Activated CD4-positive, alpha-beta memory T cell treated with anti-CD3 and anti-CD28 coated beads, Interleukin-2, amount 10 ng/mL, durations not matched to agents 7 days and 5 days (primary cell): Measurements from ENCODE around the gene C17orf50. TPM values are rescaled to one million over a fixed set of nuclear protein-coding genes. Genes with fewer than 3 reads are reported as not detected.

Source experiments
- CTCF ChIA-PET: fragments of 350-600 bp; sonication (Branson Sonifier 250); formaldehyde crosslinking; loops from one replicate; lab custom pipeline; 2021; ENCODE audit warnings: antibody characterized with exemption, inconsistent platforms; lab: Charles Lee
- POLR2A ChIA-PET: fragments of 350-600 bp; sonication (Branson Sonifier 250); formaldehyde crosslinking; loops from one replicate; lab custom pipeline; 2021; ENCODE audit warnings: antibody characterized with exemption; lab: Charles Lee
- DNase-seq: peaks from one replicate; pipeline ENCODE4 v3.0.0-alpha.2; 2020
- H3K27ac Mint-ChIP-seq: one replicate; pipeline ENCODE4 v1.8.0; 2021; ENCODE audit warnings: mild to moderate bottlenecking, mixed read lengths
- H3K27me3 Mint-ChIP-seq: one replicate; pipeline ENCODE4 v1.8.0; 2021; ENCODE audit warnings: mixed read lengths
- H3K36me3 Mint-ChIP-seq: one replicate; pipeline ENCODE4 v1.8.0; 2021; ENCODE audit warnings: low read depth, mixed read lengths
- H3K4me1 Mint-ChIP-seq: one replicate; pipeline ENCODE4 v1.8.0; 2021; ENCODE audit warnings: mixed read lengths
- H3K4me3 Mint-ChIP-seq: one replicate; pipeline ENCODE4 v1.8.0; 2021; ENCODE audit warnings: mild to moderate bottlenecking, mixed read lengths
- H3K9me3 Mint-ChIP-seq: one replicate; pipeline ENCODE4 v1.8.0; 2021; ENCODE audit warnings: mixed read lengths
- total RNA-seq, 2 experiments: library from RNA; stranded (reverse); gene quantifications; one replicate each; pipeline ENCODE4 v1.2.3, GENCODE V29; 2021

The C17orf50 gene
- not detected for total RNA-seq

- H3K27ac Mint-ChIP-seq = no peak within 1 kb of the TSS
- POLR2A ChIA-PET = interaction anchor here (1.4 kb wide), 1 partner anchor 50 kb away, joined by 3 read pairs; no protein-coding TSS in a partner anchor
- CTCF ChIA-PET = interaction anchor here (12.7 kb wide), 1 partner anchor 47 kb away, joined by 286 read pairs; the partner anchor contains the start of gene TAF15
Measured at GRCh38 chr17:35760587-35760986, at the start of gene C17orf50. TSS of gene C17orf50 (plus strand) at chr17:35760887. CDS start at chr17:35760942, 55 bp downstream.

GRCh38 chr17:35710950-35711349 is 49.7 kb upstream of the C17orf50 start:
- Mint-ChIP-seq H3K4me1 (peaks cover 14% of the 10 kb centered on the region), H3K36me3 (peaks cover 24% of the 10 kb centered on the region), H3K9me3 (no peaks in the 10 kb centered on the region), H3K27me3 (no peaks in the 10 kb centered on the region), H3K4me3 (no peak overlapping the region), H3K27ac (no peak overlapping the region)
- CTCF ChIA-PET = interaction anchor here (2.4 kb wide), 1 partner anchor 36 kb away, joined by 6 read pairs; no protein-coding TSS in a partner anchor
- POLR2A ChIA-PET = no interaction called here
- no peak for DNase-seq

More at GRCh38 chr17:35760587-35760986, at the start of gene C17orf50:
- peaks cover 9% of the 10 kb centered on the region for H3K4me1 Mint-ChIP-seq
- no peaks in the 10 kb centered on the region for H3K9me3 Mint-ChIP-seq
- H3K4me3 Mint-ChIP-seq = no peak within 1 kb of the TSS
- H3K36me3 Mint-ChIP-seq = no peaks in the 10 kb centered on the region
- peaks cover 4% of the 10 kb centered on the region for H3K27me3 Mint-ChIP-seq
- no peak for DNase-seq

- CTCF ChIA-PET = no interaction called here
- DNase-seq = no peak
- Mint-ChIP-seq H3K27ac (no peak overlapping the region), H3K4me1 (peaks cover 10% of the 10 kb centered on the region), H3K9me3 (no peaks in the 10 kb centered on the region), H3K27me3 (no peaks in the 10 kb centered on the region), H3K4me3 (no peak overlapping the region), H3K36me3 (peaks cover 28% of the 10 kb centered on the region)
- POLR2A ChIA-PET = interaction anchor here (1.0 kb wide), 1 partner anchor 23 kb away, joined by 3 read pairs; no protein-coding TSS in a partner anchor
Measured at GRCh38 chr17:35713069-35713728, 47.5 kb upstream of the C17orf50 start.

GRCh38 chr17:35714988-35715387 is 45.7 kb upstream of the C17orf50 start:
- H3K36me3 Mint-ChIP-seq = peaks cover 31% of the 10 kb centered on the region
- ChIA-PET POLR2A (no interaction called here), CTCF (no interaction called here)
- H3K4me1 Mint-ChIP-seq = peaks cover 3% of the 10 kb centered on the region
- H3K27ac Mint-ChIP-seq = no peak overlapping the region
- H3K4me3 Mint-ChIP-seq = no peak overlapping the region
- H3K9me3 Mint-ChIP-seq = no peaks in the 10 kb centered on the region
- H3K27me3 Mint-ChIP-seq = no peaks in the 10 kb centered on the region
- DNase-seq = no peak

GRCh38 chr17:35715416-35715815 is 45.3 kb upstream of the C17orf50 start:
- Mint-ChIP-seq H3K36me3 (peaks cover 30% of the 10 kb centered on the region), H3K9me3 (no peaks in the 10 kb centered on the region), H3K27ac (no peak overlapping the region), H3K4me1 (peaks cover 3% of the 10 kb centered on the region), H3K4me3 (no peak overlapping the region), H3K27me3 (no peaks in the 10 kb centered on the region)
- no peak for DNase-seq
- ChIA-PET CTCF (no interaction called here), POLR2A (no interaction called here)

- CTCF ChIA-PET = no interaction called here
Measured at GRCh38 chr17:35716173-35716572, 44.5 kb upstream of the C17orf50 start.

GRCh38 chr17:35716897-35717465 is 43.7 kb upstream of the C17orf50 start:
- CTCF ChIA-PET = interaction anchor here (1.7 to 2.2 kb wide), 2 partner anchors 30 to 47 kb away, joined by 6 to 8 read pairs; no protein-coding TSS in a partner anchor
- Mint-ChIP-seq H3K9me3 (no peaks in the 10 kb centered on the region), H3K4me3 (no peak overlapping the region), H3K27ac (no peak overlapping the region), H3K27me3 (no peaks in the 10 kb centered on the region), H3K36me3 (peaks cover 21% of the 10 kb centered on the region), H3K4me1 (peaks cover 2% of the 10 kb centered on the region)
- no peak for DNase-seq
- POLR2A ChIA-PET = no interaction called here

More at GRCh38 chr17:35716173-35716572, 44.5 kb upstream of the C17orf50 start:
- H3K4me1 Mint-ChIP-seq = peaks cover 3% of the 10 kb centered on the region
- H3K36me3 Mint-ChIP-seq = peaks cover 27% of the 10 kb centered on the region
- no peaks in the 10 kb centered on the region for H3K9me3 Mint-ChIP-seq
- POLR2A ChIA-PET = no interaction called here
- no peak overlapping the region for H3K27ac Mint-ChIP-seq
- no peak for DNase-seq
- no peak overlapping the region for H3K4me3 Mint-ChIP-seq
- no peaks in the 10 kb centered on the region for H3K27me3 Mint-ChIP-seq

- H3K4me1 Mint-ChIP-seq = no peaks in the 10 kb centered on the region
- peaks cover 21% of the 10 kb centered on the region for H3K36me3 Mint-ChIP-seq
- no peak for DNase-seq
- no peaks in the 10 kb centered on the region for H3K27me3 Mint-ChIP-seq
- H3K4me3 Mint-ChIP-seq = no peak overlapping the region
- no peak overlapping the region for H3K27ac Mint-ChIP-seq
- no peaks in the 10 kb centered on the region for H3K9me3 Mint-ChIP-seq
- ChIA-PET CTCF (interaction anchor here (1.7 to 2.2 kb wide), 2 partner anchors 30 to 47 kb away, joined by 6 to 8 read pairs; no protein-coding TSS in a partner anchor), POLR2A (interaction anchor here (0.7 kb wide), 1 partner anchor 9 kb away, joined by 3 read pairs; no protein-coding TSS in a partner anchor)
Measured at GRCh38 chr17:35717475-35717874, 43.2 kb upstream of the C17orf50 start.

- Mint-ChIP-seq H3K27ac (no peak overlapping the region), H3K9me3 (no peaks in the 10 kb centered on the region), H3K4me1 (no peaks in the 10 kb centered on the region), H3K36me3 (peaks cover 49% of the 10 kb centered on the region), H3K4me3 (no peak overlapping the region), H3K27me3 (no peaks in the 10 kb centered on the region)
- DNase-seq = no peak
- CTCF ChIA-PET = interaction anchor here (1.3 to 1.9 kb wide), 2 partner anchors 23 to 40 kb away, joined by 4 read pairs; no protein-coding TSS in a partner anchor
- POLR2A ChIA-PET = no interaction called here
Measured at GRCh38 chr17:35723735-35724134, 37.0 kb upstream of the C17orf50 start.

- Mint-ChIP-seq H3K27me3 (no peaks in the 10 kb centered on the region), H3K4me1 (no peaks in the 10 kb centered on the region), H3K27ac (no peak overlapping the region), H3K9me3 (no peaks in the 10 kb centered on the region), H3K4me3 (no peak overlapping the region), H3K36me3 (peaks cover 43% of the 10 kb centered on the region)
- ChIA-PET CTCF (no interaction called here), POLR2A (no interaction called here)
- no peak for DNase-seq
Measured at GRCh38 chr17:35725058-35725457, 35.6 kb upstream of the C17orf50 start.

GRCh38 chr17:35725802-35726126 is 34.9 kb upstream of the C17orf50 start:
- peaks cover 4% of the 10 kb centered on the region for H3K27me3 Mint-ChIP-seq
- no peak for DNase-seq
- H3K4me3 Mint-ChIP-seq = no peak overlapping the region
- peaks cover 42% of the 10 kb centered on the region for H3K36me3 Mint-ChIP-seq
- ChIA-PET POLR2A (no interaction called here), CTCF (no interaction called here)
- no peaks in the 10 kb centered on the region for H3K4me1 Mint-ChIP-seq
- H3K9me3 Mint-ChIP-seq = no peaks in the 10 kb centered on the region
- H3K27ac Mint-ChIP-seq = no peak overlapping the region

GRCh38 chr17:35726127-35726952 is 34.3 kb upstream of the C17orf50 start:
- H3K4me3 Mint-ChIP-seq = no peak overlapping the region
- POLR2A ChIA-PET = no interaction called here

More at GRCh38 chr17:35726127-35726952, 34.3 kb upstream of the C17orf50 start:
- Mint-ChIP-seq H3K27ac (no peak overlapping the region), H3K27me3 (peaks cover 10% of the 10 kb centered on the region), H3K9me3 (no peaks in the 10 kb centered on the region), H3K36me3 (peaks cover 43% of the 10 kb centered on the region), H3K4me1 (peaks cover 4% of the 10 kb centered on the region)
- CTCF ChIA-PET = interaction anchor here (2.0 kb wide), 1 partner anchor 38 kb away, joined by 6 read pairs; no protein-coding TSS in a partner anchor
- DNase-seq = no peak
